Retina (tissue), 1 donor: ENCODE results near the gene DTNA.
"Not testable (repeated sequence)": the region's sequence is repeated elsewhere in the genome, so short reads cannot be mapped to it uniquely, and the experiment has no call there.

ENCODE experiments used
- DNase-seq: peaks from one replicate; pipeline ENCODE4 v3.0.0-alpha.2; 2016

DTNA gene

GRCh38 chr18:34911081-34911480 lies 201.0 kb downstream of the DTNA start:
- DNase-seq: no peak

DNA sequence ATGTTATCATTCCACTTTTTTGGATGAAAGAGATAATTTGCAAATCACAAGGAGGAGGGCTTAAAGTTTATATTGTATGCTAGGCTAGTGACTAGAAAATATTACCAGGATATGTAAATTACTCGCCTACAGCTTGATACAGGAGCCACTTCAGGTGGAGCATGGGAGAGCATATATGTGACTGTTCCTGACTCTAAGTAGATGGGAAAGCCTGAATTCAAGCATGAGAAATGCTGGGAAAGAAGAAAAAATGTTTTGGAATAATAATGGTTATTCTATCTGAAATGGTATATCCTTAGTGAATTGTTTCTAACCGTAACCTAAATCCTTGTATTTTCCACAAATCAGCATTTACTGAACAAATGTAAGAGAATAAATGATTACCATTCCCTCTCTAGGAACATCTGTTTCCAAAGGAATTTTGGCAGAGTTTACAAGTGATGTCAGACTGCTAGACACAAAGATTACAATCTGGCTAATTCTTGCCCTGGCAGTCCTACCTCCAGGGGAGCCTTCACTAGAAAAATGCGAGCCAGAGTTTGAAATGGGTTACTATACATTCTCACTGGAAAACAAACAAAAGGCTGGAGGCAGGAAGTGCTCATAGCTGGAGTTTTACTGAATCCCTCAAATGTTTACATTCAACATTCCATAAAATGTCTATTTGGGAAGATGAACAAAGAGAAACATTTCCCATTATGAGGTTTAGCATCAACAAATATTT lies 201.7 kb downstream of the DTNA start:
- no peak for DNase-seq

DNA sequence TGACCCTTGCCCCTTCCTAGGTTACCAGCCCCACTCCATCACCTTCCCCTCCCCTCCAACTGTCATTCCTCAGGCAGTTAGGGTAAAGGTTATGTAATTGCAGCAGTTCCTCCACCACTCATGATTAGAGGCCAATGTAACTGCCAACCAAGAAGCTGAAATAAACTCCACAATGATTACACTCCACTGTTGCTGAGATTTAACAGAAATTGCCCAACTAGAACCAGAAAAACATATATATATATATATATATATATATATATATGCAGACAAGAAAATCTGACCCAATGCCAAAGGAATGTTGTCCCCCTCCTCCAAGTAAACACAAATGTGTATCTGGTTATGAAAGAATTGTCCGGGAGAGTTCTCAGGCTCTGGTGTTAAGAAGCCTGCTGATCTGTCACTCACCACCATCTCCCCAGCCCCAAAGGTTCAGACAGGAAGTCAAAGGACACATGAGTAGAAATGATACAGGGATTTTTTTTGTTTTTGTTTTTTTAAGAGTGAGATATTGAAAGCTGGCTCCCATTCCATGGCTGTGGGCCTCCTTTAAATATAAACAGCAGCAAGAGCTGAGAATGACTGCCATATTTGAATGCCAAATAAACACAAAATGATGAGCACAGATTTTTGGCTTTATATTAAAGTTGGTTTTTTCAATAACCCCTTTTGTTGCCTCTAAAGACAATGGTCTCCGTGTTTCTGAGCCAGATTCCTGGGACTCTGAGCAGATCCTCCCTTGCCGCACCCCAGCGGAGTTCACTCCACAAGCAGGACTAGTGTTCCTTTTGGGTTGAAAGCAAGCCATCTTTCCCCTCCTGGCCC lies 204.0 kb downstream of the DTNA start:
- DNase-seq: no peak

- no peak for DNase-seq
Observed at GRCh38 chr18:34915046-34915445, 204.9 kb downstream of the DTNA start.

DNA sequence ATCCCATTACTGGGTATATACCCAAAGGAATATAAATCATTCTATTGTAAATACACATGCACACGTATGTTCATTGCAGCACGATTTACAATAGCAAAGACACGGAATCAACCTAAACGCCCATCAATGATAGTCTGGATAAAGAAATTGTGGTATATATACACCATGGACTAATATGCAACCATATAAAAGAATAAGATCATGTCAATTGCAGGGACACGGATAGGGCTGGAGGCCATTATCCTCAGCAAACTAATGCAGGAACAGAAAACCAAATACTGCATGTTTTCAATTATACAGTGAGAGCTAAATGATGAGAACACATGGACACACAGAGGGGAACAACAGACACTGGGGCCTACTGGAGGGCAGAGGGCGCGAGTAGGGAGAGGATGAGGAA lies 206.4 kb downstream of the DTNA start:
- not testable (repeated sequence) for DNase-seq

GRCh38 chr18:34918856-34919255 lies 208.8 kb downstream of the DTNA start:
- DNase-seq: no peak

- DNase-seq: no peak
Observed at GRCh38 chr18:34921226-34921625, 211.1 kb downstream of the DTNA start.

GRCh38 chr18:34921811-34922385 lies 211.8 kb downstream of the DTNA start:
- DNase-seq: no peak

GRCh38 chr18:34922594-34922993 lies 212.5 kb downstream of the DTNA start:
- DNase-seq: not testable (repeated sequence)

DNA sequence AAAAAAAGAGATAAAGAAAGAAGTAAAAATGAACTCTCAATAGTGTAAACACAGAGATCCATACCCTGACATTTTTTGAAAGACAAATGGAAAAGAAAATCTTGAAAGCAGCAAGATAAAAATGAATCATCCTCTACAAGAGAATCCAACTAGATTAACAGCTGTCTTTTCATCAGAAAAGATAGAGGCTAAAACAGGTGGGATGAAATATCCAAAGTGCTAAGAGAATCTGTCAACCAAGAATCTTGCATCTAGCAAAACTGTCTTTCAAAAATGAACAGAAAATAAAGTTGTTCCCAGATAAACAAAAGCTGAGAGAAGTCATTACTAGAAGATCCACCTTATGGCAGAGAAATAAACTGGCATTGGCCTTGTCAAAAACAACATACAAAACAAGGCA lies 213.8 kb downstream of the DTNA start:
- no peak for DNase-seq

DNA sequence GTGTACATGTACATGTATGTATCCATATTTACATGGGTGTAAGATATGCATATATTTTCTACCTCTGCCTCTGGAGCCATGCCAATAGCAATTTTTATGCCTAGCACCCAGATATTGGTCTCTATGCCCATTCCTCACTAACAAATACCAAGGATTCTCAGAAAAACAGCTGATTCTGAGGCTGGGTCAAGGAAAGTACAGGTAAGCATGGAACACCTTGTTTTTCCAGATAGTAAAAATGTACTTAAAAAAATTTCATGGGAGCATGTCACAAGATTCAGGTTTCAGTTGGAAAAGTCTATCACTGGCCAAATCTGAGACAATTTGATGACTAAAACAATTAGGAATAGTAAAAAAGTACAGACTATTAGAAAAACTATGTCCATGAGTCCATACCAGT lies 216.6 kb downstream of the DTNA start:
- no peak for DNase-seq

- no peak for DNase-seq
Observed at GRCh38 chr18:34928088-34928753, 218.1 kb downstream of the DTNA start.

DNA sequence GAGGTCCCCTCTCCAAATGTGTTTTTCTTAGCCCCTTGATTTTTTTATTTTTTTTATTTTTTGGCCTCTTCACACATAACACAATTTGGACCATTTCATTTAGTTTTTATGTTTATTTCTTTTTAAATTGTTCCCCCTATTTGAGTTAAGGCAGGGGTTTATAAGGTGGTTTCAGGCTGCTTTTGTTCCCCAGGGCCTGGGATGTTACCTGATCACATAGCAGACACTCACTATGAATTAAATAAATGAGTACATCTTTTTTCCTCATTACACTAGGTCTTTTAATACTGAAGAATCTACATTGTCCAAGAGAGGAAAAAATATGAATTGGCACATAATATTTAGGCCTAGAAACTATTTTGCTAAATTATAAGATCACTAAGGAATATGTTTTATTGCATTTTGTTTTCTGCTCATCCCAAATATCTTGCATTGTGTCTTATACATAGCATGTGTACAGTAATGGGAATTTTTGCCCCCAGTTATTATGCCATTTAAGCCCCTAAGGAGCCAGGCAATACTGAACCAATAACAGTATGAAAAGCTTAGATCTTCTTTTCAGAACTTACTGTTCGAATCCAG lies 218.7 kb downstream of the DTNA start:
- no peak for DNase-seq

DNA sequence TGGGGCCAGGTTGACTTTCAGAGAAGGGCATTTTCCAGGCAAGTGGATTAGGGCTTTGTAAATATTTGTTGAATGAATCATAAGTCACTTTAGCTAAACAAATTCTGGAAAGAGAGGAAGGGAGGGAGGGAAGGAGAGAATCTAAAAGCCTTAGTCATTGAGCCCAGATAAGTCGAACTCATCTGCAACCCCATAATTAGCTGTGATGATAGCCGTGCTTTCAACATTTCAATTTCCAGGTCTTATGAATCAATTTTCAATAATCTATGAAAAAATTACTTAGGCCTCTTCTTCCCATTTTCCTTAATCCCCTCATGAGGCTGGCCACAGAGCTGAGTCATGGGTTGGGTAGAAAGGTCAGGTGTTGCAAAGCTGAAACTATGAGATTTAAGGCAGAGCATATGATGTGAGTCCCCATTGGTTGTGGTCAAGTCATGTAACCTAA lies 219.3 kb downstream of the DTNA start:
- no peak for DNase-seq

DNA sequence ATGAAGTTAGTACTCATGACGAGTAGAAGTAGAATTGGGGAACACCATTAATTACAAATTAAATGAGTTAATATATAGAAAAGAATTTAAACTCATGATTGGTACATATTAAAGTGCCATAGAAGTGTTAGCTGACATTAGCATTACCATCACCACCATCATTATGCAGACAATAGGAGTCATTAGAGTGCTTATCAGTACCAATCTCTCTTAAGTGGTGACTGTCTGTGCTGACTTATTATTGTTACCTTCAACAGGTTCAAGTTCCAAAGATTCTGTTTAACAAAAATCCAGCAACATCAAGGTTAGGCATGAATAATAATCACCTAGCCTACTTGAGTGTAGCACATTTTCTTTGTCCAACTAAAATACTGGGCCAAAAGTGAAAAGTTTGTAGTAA lies 222.3 kb downstream of the DTNA start:
- no peak for DNase-seq

DNA sequence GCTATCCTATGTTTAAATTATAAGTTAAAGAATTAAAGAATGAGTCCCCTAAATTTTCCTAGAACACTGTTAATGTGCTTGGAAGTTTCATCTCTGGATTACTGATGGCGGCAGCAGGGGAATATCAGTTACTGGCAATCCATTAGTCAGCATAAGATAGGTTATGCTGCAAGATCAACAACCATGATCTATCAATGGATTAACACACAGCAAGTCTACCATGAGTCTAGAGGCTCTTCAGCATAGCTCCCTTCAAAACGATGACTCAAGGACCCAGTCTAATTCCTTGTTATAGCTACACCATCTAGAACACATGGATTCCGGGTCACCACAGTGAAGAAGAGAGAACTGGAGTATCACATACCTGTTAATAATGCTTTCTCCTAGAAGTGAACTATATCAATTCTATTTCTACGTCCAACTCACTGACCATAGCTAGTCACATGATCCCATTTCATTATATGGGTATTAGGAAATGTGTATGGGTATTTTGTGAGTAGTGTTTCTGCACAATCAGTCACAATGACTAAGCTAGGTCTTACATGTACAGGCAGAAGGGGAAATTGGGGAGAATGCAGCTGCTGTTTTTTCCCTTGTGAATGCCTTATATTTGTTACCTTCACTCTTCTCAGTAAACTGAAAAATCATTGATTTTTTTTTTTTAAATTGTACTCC lies 222.8 kb downstream of the DTNA start:
- no peak for DNase-seq

DNA sequence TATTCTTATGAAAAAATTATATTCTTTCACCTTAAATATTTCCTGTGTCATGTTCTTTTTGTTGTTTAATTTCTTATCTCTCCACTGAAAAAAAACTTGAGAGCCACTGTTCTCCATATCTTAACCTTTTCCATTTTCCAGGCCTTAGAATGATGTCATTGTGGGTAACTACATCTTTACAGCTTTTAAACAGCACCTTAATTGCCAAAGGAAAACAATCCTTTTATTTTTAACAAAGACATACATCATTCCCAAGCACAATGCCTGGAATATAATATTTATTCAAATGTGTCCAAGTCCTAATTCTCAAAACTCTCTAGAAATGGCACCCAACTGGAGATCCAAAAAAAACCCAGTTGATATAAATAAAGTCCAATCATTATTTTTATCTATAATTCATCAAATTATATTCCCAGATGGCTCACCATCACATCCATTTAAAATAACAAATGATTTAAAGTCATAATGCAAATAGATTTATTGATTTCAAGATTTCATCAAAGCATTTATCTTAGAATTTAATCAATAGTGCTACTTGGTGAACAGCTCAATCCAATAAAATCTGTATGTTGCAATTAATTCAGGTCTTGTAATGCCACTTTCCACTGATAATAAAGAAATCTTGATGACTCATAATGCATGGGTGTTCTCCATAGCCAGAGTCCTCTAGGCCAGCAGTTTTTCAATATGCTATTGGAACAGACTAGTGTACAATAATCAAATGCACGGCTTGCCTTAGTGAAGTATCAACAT lies 224.0 kb downstream of the DTNA start:
- no peak for DNase-seq

DNA sequence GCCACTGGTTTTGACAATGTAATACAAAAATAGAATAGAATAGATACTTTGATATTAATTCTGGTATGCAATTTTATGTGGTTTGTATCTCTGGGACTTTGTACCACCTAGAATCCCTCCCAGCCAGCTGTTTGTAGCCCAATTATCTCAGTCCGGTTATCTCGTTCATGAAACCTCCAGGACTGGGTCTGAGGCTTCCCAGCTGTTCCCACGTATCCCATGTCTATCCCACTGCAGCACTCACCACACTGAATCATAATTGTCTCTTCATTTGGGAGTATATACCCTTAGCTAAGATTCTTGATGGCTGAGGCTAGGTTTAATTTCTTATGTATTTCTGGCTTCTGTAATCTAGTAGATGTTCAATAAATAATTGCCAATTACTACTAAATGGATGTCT lies 226.7 kb downstream of the DTNA start:
- DNase-seq: no peak

DNA sequence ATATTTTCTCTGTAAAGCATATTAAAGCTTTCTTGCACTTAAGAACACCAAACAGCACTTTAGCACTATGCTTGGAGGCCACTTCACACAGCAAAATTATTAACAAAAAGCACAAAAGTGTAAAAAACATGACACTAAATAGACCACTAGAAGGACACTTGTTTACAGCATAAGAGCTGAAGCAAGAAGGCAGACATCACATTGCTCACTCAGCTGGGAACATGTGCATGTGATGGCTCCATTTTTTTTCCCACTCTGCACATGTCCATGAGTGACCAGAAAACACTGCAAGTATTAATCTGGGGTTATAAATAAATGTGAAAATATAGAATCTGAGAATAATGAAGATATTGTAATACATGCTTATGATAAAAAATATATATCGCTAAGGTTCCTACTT lies 228.0 kb downstream of the DTNA start:
- DNase-seq: no peak
